ENCODE measurements around the gene EIF2A. TPM values are rescaled to one million over a fixed set of nuclear protein-coding genes. Genes with fewer than 3 reads are reported as not detected.
A peak's percentile ranks its signal among the peaks of the same experiment; 100 is the strongest.

Gene EIF2A
- total RNA-seq, 6 experiments from 2014 or later, result 29.8 to 89.9 (median 39.4) TPM

DNA sequence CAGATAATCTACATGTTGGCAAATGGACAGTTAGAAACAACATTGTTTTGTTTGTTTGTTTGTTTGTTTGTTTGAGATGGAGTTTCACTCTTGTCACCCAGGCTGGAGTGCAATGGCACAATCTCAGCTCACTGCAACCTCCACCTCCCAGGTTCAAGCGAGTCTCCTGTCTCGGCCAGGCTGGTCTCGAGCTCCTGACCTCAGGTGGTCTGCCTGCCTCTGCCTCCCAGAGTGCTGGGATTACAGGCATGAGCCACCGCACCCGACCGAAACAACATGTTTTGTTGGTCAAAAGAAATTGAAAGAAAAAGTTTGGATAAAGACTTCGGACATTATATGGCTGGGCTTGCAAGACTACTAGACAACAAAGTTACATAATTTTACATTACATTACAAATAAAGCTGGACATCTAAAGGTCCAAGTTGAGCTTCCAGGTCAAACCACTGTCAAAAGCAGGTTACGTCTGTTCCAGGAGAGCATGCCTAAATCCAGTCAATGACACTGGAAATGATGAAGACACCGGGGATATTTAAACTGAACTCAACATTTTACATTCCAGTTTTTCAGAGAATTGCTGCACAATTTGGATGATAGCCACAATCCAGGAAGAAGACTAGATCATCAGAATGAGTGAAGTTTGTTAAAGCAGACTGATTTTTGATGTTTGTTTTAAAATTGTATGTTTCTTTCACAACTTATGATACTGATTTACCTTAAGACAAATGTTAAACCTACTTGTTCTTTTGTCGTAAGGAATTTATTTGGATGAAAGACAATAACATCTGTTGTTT, 18.9 kb upstream of the EIF2A start:
- Histone ChIP-seq H3K4me1 (no peaks in the 10 kb centered on the region), H3K27ac (no peak overlapping the region), H3K36me3 (no peaks in the 10 kb centered on the region), H3K4me3 (no peak overlapping the region), H3K9me3 (no peaks in the 10 kb centered on the region), H3K27me3 (no peaks in the 10 kb centered on the region)
- 51% methylated on average over 10 of the region's 10 CpGs for WGBS (ENCODE audit: insufficient coverage, low coverage, low lambda C conversion rate, missing lambda C conversion rate)
- DNase-seq (no peak), ATAC-seq (peak in 1 of 4 donors; percentile 14)
- TF ChIP-seq, protein P1, sequence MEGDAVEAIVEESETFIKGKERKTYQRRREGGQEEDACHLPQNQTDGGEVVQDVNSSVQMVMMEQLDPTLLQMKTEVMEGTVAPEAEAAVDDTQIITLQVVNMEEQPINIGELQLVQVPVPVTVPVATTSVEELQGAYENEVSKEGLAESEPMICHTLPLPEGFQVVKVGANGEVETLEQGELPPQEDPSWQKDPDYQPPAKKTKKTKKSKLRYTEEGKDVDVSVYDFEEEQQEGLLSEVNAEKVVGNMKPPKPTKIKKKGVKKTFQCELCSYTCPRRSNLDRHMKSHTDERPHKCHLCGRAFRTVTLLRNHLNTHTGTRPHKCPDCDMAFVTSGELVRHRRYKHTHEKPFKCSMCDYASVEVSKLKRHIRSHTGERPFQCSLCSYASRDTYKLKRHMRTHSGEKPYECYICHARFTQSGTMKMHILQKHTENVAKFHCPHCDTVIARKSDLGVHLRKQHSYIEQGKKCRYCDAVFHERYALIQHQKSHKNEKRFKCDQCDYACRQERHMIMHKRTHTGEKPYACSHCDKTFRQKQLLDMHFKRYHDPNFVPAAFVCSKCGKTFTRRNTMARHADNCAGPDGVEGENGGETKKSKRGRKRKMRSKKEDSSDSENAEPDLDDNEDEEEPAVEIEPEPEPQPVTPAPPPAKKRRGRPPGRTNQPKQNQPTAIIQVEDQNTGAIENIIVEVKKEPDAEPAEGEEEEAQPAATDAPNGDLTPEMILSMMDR (IDR thresholded peaks at IDR 0.05), result no peak
- no peak for TF ChIP-seq POLR2A (IDR thresholded peaks at IDR 0.05)
- intact Hi-C loops (cut with DNase I), result no loop called here

- Histone ChIP-seq H3K4me3 (no peak overlapping the region), H3K27ac (no peak overlapping the region), H3K4me1 (no peaks in the 10 kb centered on the region), H3K9me3 (no peaks in the 10 kb centered on the region), H3K27me3 (no peaks in the 10 kb centered on the region), H3K36me3 (no peaks in the 10 kb centered on the region)
- WGBS (ENCODE audit: insufficient coverage, low coverage, low lambda C conversion rate, missing lambda C conversion rate), result 2% methylated on average over 2 of the region's 2 CpGs
- DNase-seq (no peak), ATAC-seq (peak; percentile 29 to 51 (median 45))
- intact Hi-C loops (cut with DNase I), result no loop called here
- TF ChIP-seq POLR2A (IDR thresholded peaks at IDR 0.05), result no peak
- TF ChIP-seq, protein P1 (IDR thresholded peaks at IDR 0.05), result peak; percentile 22 to 55 (median 44)
Measured at GRCh38 chr3:150528354-150528797, 18.2 kb upstream of the EIF2A start.

DNA sequence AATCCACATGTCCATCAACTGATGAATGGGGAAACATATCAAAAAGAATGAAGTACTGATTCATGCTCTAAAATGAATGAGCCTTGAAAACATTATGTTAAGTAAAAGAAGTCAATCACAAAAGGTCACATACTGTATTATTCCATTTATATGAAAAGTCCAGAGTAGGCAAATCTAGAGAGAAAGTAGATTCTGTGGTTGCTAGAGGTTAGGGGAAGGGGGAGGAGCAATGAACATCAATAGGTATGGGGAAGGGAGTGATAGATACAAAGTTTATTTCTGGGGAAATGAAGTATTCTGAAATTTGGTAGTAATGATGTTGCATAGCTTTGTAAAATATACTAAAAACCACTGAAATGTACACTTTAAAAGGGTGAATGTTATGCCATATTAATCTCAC, 14.8 kb upstream of the EIF2A start:
- H3K4me1 ChIP-seq, result no peaks in the 10 kb centered on the region
- no peaks in the 10 kb centered on the region for H3K27me3 ChIP-seq
- intact Hi-C loops (cut with DNase I), result no loop called here
- ATAC-seq (no peak), DNase-seq (no peak)
- no peaks in the 10 kb centered on the region for H3K9me3 ChIP-seq
- TF ChIP-seq, protein P1 (IDR thresholded peaks at IDR 0.05), result no peak
- no peak for TF ChIP-seq POLR2A (IDR thresholded peaks at IDR 0.05)
- no peaks in the 10 kb centered on the region for H3K36me3 ChIP-seq
- H3K4me3 ChIP-seq, result no peak overlapping the region
- no peak overlapping the region for H3K27ac ChIP-seq

DNA sequence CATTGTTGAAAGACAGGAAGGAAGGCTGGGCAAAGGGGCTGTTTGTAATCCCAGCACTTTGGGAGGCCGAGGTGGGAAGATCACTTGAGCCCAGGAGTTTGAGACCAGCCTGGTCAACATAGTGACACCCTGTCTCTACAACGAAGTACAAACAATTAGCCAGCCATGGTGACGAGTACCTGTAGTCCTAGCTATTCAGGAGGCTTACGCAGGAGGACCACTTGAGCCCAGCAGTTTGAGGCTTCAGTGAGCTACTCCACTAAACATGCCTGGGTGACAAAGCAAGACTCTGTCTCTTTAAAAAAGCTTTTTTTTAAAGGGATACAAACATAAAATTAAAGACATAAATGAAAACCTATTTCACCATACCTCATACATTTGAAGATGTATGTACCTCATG, 11.4 kb upstream of the EIF2A start:
- no peak for TF ChIP-seq POLR2A (IDR thresholded peaks at IDR 0.05)
- TF ChIP-seq, protein P1 (IDR thresholded peaks at IDR 0.05), result no peak
- DNase-seq (no peak), ATAC-seq (no peak)
- Histone ChIP-seq H3K4me3 (no peak overlapping the region), H3K27me3 (no peaks in the 10 kb centered on the region), H3K27ac (peak overlapping the region in 1 of 3 donors; percentile 1), H3K4me1 (peaks cover 0 to 5% (median 0%) of the 10 kb centered on the region in 4 donors), H3K9me3 (no peaks in the 10 kb centered on the region), H3K36me3 (no peaks in the 10 kb centered on the region)
- 72% methylated on average over 3 of the region's 4 CpGs for WGBS (ENCODE audit: insufficient coverage, low coverage, low lambda C conversion rate, missing lambda C conversion rate)
- intact Hi-C loops (cut with DNase I), result no loop called here
